ENCODE data around the gene WSCD1. TPM values are rescaled to one million over a fixed set of nuclear protein-coding genes. Genes with fewer than 3 reads are reported as not detected.

Gene WSCD1
- total RNA-seq, 1 experiment from 2014 or later = 0.28 TPM

- CTCF ChIA-PET = no interaction called here
- DNase-seq (ENCODE audit: low spot score) = no peak
These were observed 20.1 kb downstream of the WSCD1 start for GRCh38 chr17:6090253-6090652.

GRCh38 chr17:6092182-6092902 lies 22.2 kb downstream of the WSCD1 start:
- no peaks in the 10 kb centered on the region for H3K4me1 ChIP-seq (ENCODE audit: insufficient read depth, low read length, poor library complexity, severe bottlenecking)
- intact Hi-C loops (cut with micrococcal nuclease; ENCODE audit: unreplicated experiment) = no loop called here
- no peaks in the 10 kb centered on the region for H3K9me3 ChIP-seq (ENCODE audit: low read depth, low read length, poor library complexity, severe bottlenecking)
- no TSS peak for BruUV-seq (replicated peaks)
- POLR2A ChIA-PET (ENCODE audit: low non-redundant PET) = no interaction called here
- CTCF ChIA-PET = no interaction called here
- H3K27ac ChIP-seq (ENCODE audit: low read depth, low read length, poor library complexity, severe bottlenecking) = no peak overlapping the region
- TF ChIP-seq EZH2 (IDR thresholded peaks at IDR 0.05; ENCODE audit: borderline replicate concordance, low read depth, low read length, poor library complexity, severe bottlenecking) (no peak), CTCF (conservative IDR thresholded peaks at IDR 0.05; ENCODE audit: low read depth, low read length) (no peak)
- H3K27me3 ChIP-seq (replicated peaks; ENCODE audit: insufficient read depth, low read depth, low read length, poor library complexity) = peaks cover 30% of the 10 kb centered on the region
- no peak overlapping the region for H3K4me3 ChIP-seq (ENCODE audit: low read depth, low read length, poor library complexity, severe bottlenecking)
- DNase-seq (ENCODE audit: low spot score) = no peak
- H3K36me3 ChIP-seq (ENCODE audit: insufficient read depth, low read length, poor library complexity, severe bottlenecking) = no peaks in the 10 kb centered on the region

More at GRCh38 chr17:6090253-6090652, 20.1 kb downstream of the WSCD1 start:
- Histone ChIP-seq H3K36me3 (ENCODE audit: insufficient read depth, low read length, poor library complexity, severe bottlenecking) (no peaks in the 10 kb centered on the region), H3K27ac (ENCODE audit: low read depth, low read length, poor library complexity, severe bottlenecking) (no peak overlapping the region), H3K4me3 (ENCODE audit: low read depth, low read length, poor library complexity, severe bottlenecking) (no peak overlapping the region), H3K4me1 (ENCODE audit: insufficient read depth, low read length, poor library complexity, severe bottlenecking) (no peaks in the 10 kb centered on the region), H3K27me3 (replicated peaks; ENCODE audit: insufficient read depth, low read depth, low read length, poor library complexity) (peaks cover 13% of the 10 kb centered on the region), H3K9me3 (ENCODE audit: low read depth, low read length, poor library complexity, severe bottlenecking) (no peaks in the 10 kb centered on the region)
- intact Hi-C loops (cut with micrococcal nuclease; ENCODE audit: unreplicated experiment) = no loop called here
- no TSS peak for BruUV-seq (replicated peaks)
- POLR2A ChIA-PET (ENCODE audit: low non-redundant PET) = no interaction called here
- TF ChIP-seq CTCF (conservative IDR thresholded peaks at IDR 0.05; ENCODE audit: low read depth, low read length) (no peak), EZH2 (IDR thresholded peaks at IDR 0.05; ENCODE audit: borderline replicate concordance, low read depth, low read length, poor library complexity, severe bottlenecking) (no peak)

GRCh38 chr17:6092903-6093468 lies 22.8 kb downstream of the WSCD1 start:
- no TSS peak for BruUV-seq (replicated peaks)
- CTCF ChIA-PET = no interaction called here
- Histone ChIP-seq H3K4me1 (ENCODE audit: insufficient read depth, low read length, poor library complexity, severe bottlenecking) (no peaks in the 10 kb centered on the region), H3K36me3 (ENCODE audit: insufficient read depth, low read length, poor library complexity, severe bottlenecking) (no peaks in the 10 kb centered on the region), H3K4me3 (ENCODE audit: low read depth, low read length, poor library complexity, severe bottlenecking) (no peak overlapping the region), H3K9me3 (ENCODE audit: low read depth, low read length, poor library complexity, severe bottlenecking) (no peaks in the 10 kb centered on the region), H3K27ac (ENCODE audit: low read depth, low read length, poor library complexity, severe bottlenecking) (no peak overlapping the region), H3K27me3 (replicated peaks; ENCODE audit: insufficient read depth, low read depth, low read length, poor library complexity) (peaks cover 31% of the 10 kb centered on the region)
- intact Hi-C loops (cut with micrococcal nuclease; ENCODE audit: unreplicated experiment) = no loop called here
- POLR2A ChIA-PET (ENCODE audit: low non-redundant PET) = no interaction called here
- no peak for TF ChIP-seq EZH2 (IDR thresholded peaks at IDR 0.05; ENCODE audit: borderline replicate concordance, low read depth, low read length, poor library complexity, severe bottlenecking)
- TF ChIP-seq CTCF (conservative IDR thresholded peaks at IDR 0.05; ENCODE audit: low read depth, low read length) = no peak
- no peak for DNase-seq (ENCODE audit: low spot score)
